ENCODE data around the gene ATP2B3.

The ATP2B3 gene

DNA sequence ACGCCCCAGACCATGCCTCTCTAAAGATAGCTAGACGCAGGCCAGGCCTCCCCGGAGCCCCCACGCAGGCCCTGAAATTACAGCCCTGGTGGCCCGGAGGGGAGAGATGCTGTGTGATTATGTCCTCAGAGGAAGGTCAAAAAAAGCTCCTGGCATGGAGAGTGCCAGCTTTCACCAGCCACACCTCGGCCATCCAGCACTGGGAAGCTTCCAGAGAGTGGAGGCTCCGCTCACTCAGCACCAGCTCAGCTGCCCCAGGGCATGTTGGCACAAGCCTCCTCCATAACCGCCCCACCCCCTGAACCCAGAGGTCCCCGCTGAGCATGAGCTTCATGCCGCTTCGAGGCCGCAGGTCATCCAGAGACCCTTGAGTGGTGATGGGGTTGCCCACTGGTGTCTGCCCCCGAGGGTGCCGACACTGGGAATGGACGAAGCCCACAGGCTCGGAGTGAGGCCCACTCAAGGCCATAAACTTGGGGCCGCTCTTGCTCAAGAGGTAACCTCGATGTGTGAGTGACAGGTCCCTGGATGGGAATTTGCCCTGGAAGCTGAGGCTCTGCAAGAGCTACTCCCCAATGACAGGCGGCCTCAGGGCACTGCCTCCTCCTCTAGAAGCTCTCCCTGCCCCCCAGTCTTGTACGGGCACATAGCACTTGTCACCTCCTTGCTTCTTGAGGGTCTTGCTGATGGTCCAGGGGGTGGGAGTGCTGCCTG, 27.1 kb upstream of the ATP2B3 start:
- DNase-seq (ENCODE audit: low spot score): no peak

DNA sequence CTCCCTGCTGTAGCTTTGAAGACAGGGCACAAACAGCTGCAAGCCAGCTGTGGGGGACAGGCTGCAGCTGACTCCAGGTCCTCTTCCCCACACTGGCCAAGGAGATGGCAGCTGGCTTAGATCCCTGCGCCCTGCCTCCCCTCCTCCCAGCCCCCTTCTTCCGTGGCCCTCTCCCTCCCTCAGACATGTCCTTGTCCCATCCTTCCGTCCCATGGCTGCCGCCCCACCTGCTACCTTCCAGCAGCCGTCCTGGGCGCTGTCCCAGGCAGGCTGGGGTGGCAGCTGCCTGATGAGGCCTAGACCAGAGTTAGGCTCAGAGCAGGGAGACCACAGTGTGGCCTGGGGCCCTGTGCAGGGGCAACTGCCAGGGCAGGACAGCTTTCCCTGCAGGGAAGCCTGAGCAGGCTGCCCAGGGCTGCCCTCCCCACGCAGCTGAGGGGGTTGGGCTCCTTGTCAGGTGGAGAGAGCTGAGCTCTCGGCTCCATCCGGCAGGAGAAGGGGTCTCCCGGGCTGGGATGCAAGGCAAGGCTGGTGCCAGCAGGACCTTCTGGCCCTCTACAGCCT, 26.0 kb upstream of the ATP2B3 start:
- no peak for DNase-seq (ENCODE audit: low spot score)

DNA sequence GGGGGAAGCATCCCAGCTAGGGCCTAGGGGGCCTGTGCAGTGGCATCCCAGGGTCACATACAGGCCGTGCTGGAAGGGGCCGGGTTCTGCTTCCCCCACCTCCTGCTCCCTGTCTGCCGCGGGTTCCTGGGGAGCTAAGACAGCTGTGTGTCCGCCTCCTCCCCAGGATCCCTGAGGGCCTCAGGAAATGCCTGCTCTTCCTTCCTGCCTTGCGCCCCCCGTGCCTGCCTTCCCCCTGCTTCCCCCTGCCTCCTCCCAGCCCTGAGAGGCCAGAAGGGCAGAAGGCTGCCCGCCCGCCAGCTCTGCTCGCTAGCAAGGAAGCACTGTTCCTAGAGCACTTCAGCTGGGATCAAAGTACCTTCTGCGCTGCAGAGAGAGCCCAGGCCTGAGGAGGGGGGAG, 25.5 kb upstream of the ATP2B3 start:
- no peak for DNase-seq (ENCODE audit: low spot score)

DNA sequence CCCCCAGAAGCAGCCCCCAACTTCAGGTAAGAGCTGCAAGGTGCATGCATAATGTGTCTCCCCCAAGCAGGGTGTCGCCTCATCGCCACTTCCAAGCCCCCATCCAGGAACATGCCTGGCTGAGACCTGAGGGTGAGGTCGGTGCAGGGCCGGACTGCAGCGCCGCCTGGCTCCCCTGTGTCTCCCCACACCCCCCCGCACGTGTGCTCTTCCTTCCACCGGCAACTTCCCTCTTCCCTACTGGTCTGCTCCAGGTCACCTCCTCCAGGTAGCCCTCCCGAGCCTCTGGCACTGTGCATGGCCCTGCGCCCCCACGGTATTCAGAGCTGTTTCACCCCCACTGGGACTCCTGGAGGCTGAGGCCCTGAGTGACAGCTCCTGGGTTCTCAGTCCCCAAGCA, 24.9 kb upstream of the ATP2B3 start:
- no peak for DNase-seq (ENCODE audit: low spot score)

DNA sequence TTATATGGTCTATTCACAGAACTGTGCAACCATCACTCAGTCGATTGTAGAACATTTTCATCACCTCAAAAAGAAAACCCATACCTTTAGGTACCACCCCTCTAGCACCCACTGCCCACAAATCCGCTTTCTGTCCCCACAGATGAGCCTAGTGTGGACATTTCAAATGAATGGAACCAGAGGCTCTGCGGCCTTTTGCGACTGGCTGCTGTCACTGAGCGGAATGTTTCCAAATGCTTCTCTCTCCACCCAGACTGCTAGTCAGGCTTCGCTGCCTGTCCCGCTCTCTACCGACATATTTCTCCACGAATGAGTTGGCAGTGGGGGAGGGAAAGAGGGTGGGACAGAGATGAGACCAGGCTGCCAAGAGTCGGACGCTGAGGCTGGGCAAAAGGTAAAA, 24.4 kb upstream of the ATP2B3 start:
- no peak for DNase-seq (ENCODE audit: low spot score)

DNA sequence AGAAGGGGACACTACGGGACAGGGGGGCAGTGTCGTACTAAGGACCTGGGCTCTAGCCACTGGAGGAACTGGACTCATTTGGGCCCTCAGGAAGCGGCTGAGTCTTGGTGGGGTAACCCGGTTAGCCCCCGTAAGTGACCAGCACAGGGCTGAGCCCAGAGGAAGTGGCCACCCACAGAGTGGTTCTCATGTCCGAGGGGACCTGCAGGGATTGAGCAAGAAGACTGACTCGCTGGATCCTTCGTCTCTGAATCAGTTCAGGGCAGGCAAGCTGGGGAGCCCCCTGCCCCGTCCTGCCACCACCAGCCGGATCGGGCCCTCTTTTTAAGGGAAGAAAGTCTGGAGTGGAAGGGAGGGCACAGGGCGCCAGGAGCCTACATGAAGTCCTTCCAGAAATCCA, 23.4 kb upstream of the ATP2B3 start:
- no peak for DNase-seq (ENCODE audit: low spot score)

DNA sequence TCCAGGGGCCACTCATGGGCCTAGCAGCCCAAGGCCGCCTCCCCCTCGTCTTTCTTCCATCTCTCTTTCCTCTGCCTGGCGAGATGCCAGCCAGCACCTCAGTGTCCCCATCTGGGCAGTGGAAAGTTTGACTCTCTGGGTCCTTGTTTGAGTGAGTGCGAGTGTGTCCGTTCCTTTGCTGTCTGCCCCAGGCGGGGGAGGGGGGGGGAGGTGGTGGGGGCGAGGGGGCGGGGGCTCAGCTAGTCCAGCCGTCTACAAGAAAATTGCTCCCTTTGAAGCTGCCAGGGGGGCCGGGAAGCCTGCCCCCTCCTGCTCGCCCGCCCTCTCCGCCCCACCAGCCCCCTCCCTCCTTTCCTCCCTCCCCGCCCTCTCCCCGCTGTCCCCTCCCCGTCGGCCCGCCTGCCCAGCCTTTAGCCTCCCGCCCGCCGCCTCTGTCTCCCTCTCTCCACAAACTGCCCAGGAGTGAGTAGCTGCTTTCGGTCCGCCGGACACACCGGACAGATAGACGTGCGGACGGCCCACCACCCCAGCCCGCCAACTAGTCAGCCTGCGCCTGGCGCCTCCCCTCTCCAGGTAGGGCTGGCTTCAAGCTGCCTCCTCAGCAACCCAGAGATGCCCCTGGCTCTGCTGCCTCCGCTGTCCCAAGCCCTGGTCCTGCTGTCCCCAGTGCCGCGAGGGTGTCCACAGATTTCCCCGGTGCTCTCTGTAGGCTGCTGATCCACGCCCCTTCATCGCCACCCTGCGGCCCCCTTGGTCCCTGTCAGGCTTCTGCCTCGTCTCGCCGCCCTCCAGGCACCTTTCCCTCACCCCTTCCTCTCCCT, 22.7 kb upstream of the ATP2B3 start, which contains the start of gene BGN:
TSS of gene BGN (plus strand) at position 440 of the 821 bp plus-strand sequence. CDS start 9,652 bp downstream, outside the sequence.
- DNase-seq (ENCODE audit: low spot score): no peak

DNA sequence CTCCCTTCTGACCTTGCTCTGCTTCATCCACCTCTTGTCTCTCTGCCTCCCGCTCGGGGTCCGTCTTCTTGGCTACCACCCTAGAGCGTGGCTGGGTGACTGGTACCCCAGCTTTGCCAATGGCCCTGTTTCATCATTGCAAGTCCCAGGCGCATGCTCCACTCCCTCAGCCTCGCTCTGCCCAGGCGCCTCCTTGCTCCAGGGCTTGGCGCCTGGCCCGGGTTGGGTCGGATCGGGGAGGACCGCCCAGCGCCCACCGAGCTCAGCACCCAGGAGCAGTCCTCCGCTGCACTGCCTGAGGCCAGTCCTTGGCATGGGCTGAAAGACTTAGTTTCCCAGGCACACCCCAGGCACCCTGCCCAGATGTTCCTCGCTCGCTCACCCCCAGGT, 22.1 kb upstream of the ATP2B3 start:
- no peak for DNase-seq (ENCODE audit: low spot score)

DNA sequence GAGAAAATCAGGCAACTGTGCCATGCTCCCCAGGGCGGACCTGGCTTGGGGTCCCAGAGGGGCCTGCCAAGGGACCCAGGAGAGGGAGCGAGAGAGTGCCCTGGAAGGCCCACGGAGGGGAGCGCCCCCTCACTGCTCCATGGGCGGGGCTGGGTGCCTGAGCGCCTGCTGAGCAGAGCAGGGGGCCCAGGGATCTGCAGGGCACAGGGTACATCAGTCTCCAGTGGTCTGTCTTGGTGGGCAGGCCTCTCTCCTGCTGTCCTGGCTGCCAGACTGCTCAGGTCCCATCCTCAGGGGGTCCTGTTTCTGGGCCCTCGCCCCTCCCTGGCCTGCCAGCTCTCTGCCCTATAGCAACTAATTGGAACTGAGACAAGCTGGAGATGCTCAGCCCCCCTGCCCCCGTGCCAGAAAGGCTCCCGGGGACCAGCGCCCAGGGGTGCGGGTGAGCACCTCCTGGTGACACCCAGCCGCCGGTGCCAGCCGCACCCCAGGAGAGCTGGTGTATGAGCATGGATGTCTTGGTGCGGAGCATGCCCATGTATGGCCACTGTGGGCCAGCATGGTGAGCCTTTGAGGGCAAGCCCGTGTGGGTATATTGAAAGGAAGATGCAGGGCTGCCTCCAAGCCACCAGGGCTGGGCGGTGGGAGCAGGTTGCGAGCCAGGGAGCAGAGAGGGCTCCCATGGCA, 21.4 kb upstream of the ATP2B3 start:
- no peak for DNase-seq (ENCODE audit: low spot score)

DNA sequence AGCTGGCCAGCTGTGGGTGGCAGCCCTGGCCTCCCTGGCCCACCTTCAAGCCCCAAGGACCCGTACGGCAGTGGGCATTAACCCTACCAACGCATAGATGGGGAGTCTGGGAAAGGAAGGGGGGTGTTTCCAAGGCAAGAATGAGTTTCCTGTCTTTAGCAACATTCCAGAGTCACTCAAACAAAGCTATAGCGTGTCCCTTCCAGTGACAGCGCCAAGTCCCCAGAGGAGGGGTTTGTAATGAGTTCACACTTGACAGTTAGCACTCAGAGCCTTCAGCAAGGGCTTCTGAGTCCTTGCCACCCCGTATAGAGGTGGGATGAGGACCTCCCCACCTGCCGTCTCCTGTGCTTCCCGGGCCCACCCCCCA, 20.9 kb upstream of the ATP2B3 start:
- DNase-seq (ENCODE audit: low spot score): no peak

DNA sequence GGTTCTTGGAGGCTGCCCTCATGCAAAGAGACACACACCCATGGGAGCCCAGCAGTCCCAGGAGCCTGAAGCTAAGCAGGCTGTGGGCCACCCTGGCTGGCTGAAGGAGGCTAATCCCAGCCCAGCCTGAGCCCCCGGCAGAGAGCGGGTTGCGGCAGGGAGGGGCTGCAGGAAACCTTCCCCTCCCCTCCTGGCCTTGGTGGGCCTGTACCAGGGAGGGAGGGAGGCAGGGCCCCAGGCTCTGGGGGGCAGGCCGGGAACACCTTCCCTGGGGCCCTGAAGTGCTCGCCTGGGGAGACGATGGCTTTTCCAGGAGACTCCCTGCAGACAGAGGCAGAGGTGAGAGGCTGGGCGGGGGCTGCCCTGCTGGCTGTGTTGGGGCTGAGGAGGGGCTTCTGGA, 19.0 kb upstream of the ATP2B3 start:
- no peak for DNase-seq (ENCODE audit: low spot score)

DNA sequence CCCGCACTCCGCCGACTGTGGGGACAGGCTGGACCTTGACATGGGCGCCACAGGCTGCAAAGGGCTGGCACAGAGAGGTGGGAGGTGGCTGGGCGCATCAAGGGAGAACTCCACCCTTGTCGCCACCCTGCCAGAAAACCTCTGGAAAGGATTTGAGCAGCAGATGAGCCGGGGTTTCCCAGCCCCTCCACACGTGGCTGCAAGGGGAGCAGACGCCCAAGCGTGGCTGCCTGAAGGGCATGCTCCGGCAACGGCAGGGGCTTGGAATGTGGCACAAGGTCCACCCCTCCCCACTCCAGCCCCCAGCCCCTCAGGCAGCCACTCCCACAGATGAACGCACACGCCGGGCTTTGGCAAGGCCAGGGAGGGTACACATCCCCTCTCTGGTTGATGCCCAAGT, 18.1 kb upstream of the ATP2B3 start:
- DNase-seq (ENCODE audit: low spot score): no peak

DNA sequence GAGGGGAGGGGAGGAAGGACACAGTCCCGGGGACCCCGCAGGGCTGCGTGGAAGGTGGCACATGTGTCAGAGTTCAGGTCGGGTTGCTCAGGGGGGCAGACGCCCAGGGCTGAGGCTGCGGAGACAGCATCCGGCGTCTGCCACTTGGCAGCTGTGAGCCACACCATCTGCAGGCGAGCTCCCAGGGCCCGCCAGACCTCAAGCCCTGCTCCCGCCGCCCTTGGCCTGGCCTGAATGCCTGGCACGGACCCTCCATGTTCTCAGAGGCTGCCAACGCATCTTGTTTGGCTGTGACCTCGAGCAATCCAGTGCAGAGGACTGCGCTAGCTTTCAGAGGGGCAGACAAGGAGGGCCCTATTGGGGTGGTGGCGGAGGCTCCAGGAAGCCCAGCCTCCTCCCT, 17.6 kb upstream of the ATP2B3 start:
- peak; percentile 67 for DNase-seq (ENCODE audit: low spot score)

DNA sequence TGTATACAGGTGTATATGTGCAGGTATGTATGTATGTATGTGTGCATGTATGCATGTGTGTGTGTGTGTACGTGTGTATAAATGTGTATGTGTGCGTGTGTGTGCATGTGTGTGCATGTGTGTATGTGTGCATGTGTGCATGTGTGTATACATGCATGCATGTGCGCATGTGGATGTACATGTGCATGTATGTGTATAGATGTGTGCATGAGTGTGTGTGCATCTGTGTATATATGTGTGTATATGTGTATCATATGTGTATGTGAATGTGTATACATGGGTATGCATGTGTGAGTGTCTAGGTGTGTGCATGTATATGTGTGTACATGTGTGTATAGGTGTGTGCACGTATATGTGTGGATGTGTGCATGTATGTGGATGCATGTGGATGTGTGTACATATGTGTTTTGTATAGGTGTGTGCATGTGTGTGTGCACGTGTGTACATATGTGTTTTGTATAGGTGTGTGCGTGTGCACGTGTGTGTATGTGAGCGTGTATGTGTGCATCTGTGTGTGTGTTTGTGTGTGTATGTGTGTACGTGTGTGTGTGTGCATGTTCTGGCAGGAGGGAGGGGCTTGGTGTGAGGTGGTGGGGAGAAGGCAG, 16.7 kb upstream of the ATP2B3 start:
- DNase-seq (ENCODE audit: low spot score): no peak

DNA sequence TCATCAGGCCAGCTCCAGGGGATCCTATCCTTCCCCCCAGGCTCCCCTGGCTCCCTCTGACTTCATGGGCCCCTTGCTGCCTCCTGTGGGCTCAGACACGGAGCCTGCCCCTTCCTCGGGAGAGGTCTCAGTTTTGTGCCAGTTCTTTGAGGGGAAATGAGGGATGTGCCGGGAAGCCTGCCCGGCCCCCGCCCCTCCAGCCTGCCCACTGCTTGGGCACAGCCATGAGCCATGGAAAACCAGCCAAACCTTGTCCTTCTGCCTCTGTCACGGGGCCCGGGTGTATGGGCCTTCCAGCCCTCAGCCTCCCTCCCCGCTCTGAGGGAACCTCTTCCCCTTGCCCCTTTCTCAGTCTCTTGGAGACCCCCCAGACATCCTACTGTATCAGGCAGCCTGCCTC, 15.9 kb upstream of the ATP2B3 start:
- DNase-seq (ENCODE audit: low spot score): no peak

DNA sequence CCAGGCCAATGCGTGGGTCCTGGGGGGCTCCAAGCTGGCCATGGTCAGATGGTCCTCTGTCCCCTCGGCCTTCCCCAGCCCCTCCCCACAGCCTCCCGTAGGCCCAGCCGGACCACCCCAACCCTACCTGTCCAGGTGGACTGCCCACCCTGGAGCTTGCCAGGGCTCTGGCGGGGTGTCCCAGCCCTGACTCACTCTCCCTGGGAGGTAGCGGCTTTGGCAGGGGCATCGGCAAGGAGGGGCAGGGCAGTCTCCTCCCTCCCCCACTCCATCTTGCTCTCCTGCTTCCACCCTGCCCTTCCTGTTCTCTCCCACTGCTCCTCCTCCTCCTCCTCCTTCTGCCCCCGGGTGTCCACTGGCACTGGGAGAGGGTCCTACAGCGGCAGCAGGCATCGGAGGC, 15.3 kb upstream of the ATP2B3 start:
- no peak for DNase-seq (ENCODE audit: low spot score)

DNA sequence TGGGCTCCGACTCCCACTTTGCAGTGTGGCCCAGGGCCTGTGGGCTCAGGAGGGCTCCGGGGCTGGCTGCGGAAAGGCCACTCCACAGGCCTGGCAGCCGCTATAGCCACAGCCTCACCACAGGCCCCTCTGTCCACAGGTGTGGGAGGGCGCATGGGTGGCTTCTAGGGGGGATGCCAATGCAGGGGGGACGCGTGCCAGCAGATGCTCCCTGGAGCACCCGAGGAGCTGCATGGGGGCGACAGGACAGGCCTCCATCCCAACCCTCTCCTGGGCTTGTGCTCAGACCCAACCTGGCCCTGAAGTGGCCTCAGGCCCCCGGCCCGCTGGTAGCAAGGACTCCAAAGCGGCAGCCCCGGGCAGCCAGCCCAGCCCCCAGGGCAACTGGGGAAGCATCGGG, 14.6 kb upstream of the ATP2B3 start:
- DNase-seq (ENCODE audit: low spot score): no peak

DNA sequence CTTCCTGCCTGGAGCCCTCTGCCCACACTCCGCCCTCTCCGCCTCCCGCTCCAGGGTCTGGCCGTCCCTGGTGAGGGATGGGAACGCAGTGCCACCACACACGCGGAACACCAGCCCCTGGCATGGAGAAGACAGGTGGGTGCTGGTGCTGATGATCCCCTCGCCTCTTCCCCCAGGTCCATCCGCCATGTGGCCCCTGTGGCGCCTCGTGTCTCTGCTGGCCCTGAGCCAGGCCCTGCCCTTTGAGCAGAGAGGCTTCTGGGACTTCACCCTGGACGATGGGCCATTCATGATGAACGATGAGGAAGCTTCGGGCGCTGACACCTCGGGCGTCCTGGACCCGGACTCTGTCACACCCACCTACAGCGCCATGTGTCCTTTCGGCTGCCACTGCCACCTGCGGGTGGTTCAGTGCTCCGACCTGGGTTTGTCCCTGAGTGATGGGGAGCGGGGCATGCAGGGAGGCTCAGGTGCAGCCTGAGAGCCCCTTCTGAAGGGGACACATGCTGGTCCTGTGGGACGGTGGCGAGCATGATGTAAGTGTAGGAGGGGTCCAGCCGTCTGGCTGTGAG, 12.9 kb upstream of the ATP2B3 start:
- DNase-seq (ENCODE audit: low spot score): no peak

DNA sequence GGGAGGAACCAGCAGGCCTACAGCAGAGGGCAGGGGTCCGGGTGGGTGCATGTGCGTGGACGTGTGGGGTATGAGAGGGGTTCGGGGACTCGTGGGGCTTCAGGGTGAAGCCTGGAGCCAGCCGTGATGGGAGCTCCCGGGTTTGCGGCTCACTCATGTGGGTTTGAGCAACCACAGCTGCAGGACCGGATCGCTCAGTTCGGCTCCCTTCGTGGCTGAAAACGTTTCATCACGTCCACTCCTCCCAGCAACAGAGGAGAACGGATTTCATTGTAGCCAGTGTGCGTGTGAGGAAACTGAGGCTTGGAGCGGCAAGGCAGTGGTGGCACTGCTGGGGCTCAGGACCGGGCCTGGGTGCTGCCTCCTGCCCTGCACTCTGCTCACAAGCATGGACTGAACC, 12.1 kb upstream of the ATP2B3 start:
- DNase-seq (ENCODE audit: low spot score): no peak

DNA sequence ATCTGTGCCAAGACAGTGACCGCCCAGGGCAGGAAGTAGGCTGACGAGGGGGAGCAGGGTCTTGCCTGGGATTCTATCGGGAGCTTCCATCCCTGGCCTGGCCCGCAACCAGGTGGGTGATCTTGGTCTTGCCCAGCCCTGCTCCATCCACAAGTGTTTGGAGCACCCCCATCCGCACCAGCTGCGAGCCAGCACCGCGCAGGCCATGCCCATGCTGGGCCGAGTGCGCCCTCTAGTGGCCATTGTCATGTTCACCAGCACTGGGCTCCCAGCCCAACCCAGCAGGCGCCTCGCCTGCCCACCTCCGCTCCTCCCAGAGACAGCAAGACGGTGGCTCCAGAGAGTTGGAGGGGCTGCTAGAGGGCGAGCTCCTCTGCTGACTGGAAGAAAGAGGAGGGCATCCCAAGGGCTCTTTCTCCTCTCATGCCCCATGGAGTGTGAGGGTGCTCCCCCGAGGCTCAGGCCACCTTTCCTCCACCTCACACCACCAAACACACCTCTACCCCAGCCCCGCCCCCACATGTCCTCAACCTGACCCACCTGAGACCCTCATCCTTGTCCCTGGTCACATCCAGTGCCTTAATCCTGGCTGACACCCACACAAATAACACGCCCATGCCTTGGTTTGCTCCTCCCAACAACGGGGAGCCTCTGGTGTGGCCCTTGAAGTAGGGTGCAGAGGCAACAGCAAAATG, 9.8 kb upstream of the ATP2B3 start:
- DNase-seq (ENCODE audit: low spot score): peak; percentile 62

DNA sequence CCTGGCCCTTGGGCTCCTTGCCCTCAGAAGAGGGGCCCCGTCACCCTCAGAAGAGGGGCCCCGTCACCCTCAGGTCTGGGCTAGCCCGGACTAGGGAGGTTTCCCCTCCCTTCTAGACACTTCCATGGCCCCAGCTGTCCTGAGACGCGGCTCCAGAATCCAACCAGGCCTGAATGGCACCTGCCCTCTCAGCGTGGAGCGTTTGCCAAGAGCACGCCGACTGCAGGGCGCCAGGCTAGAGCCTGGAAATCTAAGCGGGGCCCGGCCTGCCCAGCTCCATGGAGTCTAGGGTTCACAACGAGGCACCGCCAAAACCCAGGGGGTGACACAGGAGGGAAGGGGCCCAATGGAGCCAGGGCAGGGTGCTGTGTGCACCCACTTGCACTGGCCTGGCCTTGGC, 7.8 kb upstream of the ATP2B3 start:
- no peak for DNase-seq (ENCODE audit: low spot score)

All from putamen (tissue), 1 donor.